HCT116 (cell line): ENCODE results near the gene MUSK. TPM values are rescaled to one million over a fixed set of nuclear protein-coding genes. Genes with fewer than 3 reads are reported as not detected.

ENCODE experiments used
- ATAC-seq: fragments of 200-7000 bp; cut with Tn5 transposase; 2 replicates; pipeline ENCODE4 v1.9.1; 2020; ENCODE audit warnings: mild to moderate bottlenecking, moderate library complexity
- BruUV-seq: library from RNA; stranded (reverse); fragments of 400-500 nt; replicated peaks from 2 replicates; lab custom pipeline; 2021; lab: Mats Ljungman, UMichigan
- CTCF ChIA-PET: fragments of 300-600 bp; sonication (Branson Sonifier 250); formaldehyde crosslinking; loops from one replicate; lab custom pipeline; 2021; ENCODE audit warnings: antibody characterized with exemption; lab: Charles Lee
- POLR2A ChIA-PET: fragments of 300-600, 350-600 bp; sonication (Branson Sonifier 250); formaldehyde crosslinking; loops from one replicate; lab custom pipeline; 2021; ENCODE audit warnings: antibody characterized with exemption; lab: Charles Lee
- RAD21 ChIA-PET, 2 experiments: fragments of 300-600 bp; sonication (Branson Sonifier 250); formaldehyde crosslinking; loops; one replicate each; lab custom pipeline; 2023; ENCODE audit warnings: low total read pairs in 2 of 2; ENCODE audit not compliant: uncharacterized antibody in 2 of 2, unreplicated experiment in 2 of 2, low non-redundant PET in 1 of 2; lab: Charles Lee
- DNase-seq: peaks from one replicate; pipeline ENCODE4 v3.0.0-alpha.2; 2010; ENCODE audit warnings: low read depth, low spot score
- H2AFZ ChIP-seq: fragments of 200-600 bp; shearing (Covaris generic), sonication (generic); 2 replicates; pipeline ENCODE4 v1.6.1; 2017; ENCODE audit warnings: low read depth, mixed run types, mixed read lengths, antibody characterized with exemption, low read length; ENCODE audit not compliant: poor library complexity, severe bottlenecking
- H3K27ac ChIP-seq: 2 replicates; pipeline ENCODE4 v1.5.1; 2012; ENCODE audit warnings: low read depth, low read length
- H3K27me3 ChIP-seq: fragments of 200-600 bp; sonication (generic); 2 replicates; pipeline ENCODE4 v1.6.1; 2016; ENCODE audit warnings: mixed run types, low read length, mixed read lengths; ENCODE audit not compliant: insufficient read depth
- H3K36me3 ChIP-seq, 2 experiments: fragments of 200-500 bp in 1 of 2; fragments of 200-600 bp in 1 of 2; sonication (Bioruptor generic) in 1 of 2; sonication (generic) in 1 of 2; 2 replicates each; pipeline versions ENCODE4 v1.5.1 to v1.6.1; 2014 to 2016; ENCODE audit warnings: low read length in 2 of 2, inconsistent platforms in 1 of 2, mixed read lengths in 1 of 2, mixed run types in 1 of 2; ENCODE audit not compliant: insufficient read depth in 2 of 2, control insufficient read depth in 1 of 2
- H3K4me1 ChIP-seq, 2 experiments: fragments of 200-600 bp in 1 of 2; sonication (generic) in 1 of 2; 2 replicates each; pipeline versions ENCODE4 v1.5.1 to v1.6.1; 2012 to 2017; ENCODE audit warnings: low read length in 2 of 2, inconsistent platforms in 1 of 2, mild to moderate bottlenecking in 1 of 2, mixed read lengths in 1 of 2, mixed run types in 1 of 2, moderate library complexity in 1 of 2; ENCODE audit not compliant: insufficient read depth in 2 of 2, control insufficient read depth in 1 of 2
- H3K4me2 ChIP-seq: fragments of 200-600 bp; sonication (generic); 2 replicates; pipeline ENCODE4 v1.6.1; 2017; ENCODE audit warnings: mixed run types, low read length, mixed read lengths
- H3K4me3 ChIP-seq, 2 experiments: fragments of 200-600 bp in 1 of 2; sonication (generic) in 1 of 2; replicated peaks in 1 of 2; 2 replicates each; pipeline ENCODE4 v1.5.1; 2011 to 2016; ENCODE audit warnings: low read length in 2 of 2, control low read depth in 1 of 2, low read depth in 1 of 2, mild to moderate bottlenecking in 1 of 2, mixed read lengths in 1 of 2, mixed run types in 1 of 2
- H3K79me2 ChIP-seq: fragments of 200-600 bp; sonication (generic); 2 replicates; pipeline ENCODE4 v1.6.1; 2017; ENCODE audit warnings: mild to moderate bottlenecking, mixed run types, low read length, moderate library complexity, mixed read lengths; ENCODE audit not compliant: insufficient read depth
- H3K9ac ChIP-seq: fragments of 200-600 bp; sonication (generic); 2 replicates; pipeline ENCODE4 v1.6.1; 2016; ENCODE audit warnings: low read length, mixed read lengths
- H3K9me2 ChIP-seq: fragments of 200-600 bp; sonication (generic), shearing (Covaris generic); 2 replicates; pipeline ENCODE4 v1.6.1; 2017; ENCODE audit warnings: mixed run types, mild to moderate bottlenecking, moderate library complexity; ENCODE audit not compliant: insufficient read depth
- H3K9me3 ChIP-seq, 2 experiments: fragments of 200-500 bp in 1 of 2; fragments of 200-600 bp in 1 of 2; sonication (Bioruptor generic) in 1 of 2; sonication (generic) in 1 of 2; 2 replicates each; pipeline ENCODE4 v1.6.1; 2014 to 2017; ENCODE audit warnings: low read length in 2 of 2, mixed read lengths in 2 of 2, inconsistent platforms in 1 of 2, low read depth in 1 of 2, mild to moderate bottlenecking in 1 of 2, mixed run types in 1 of 2, moderate library complexity in 1 of 2; ENCODE audit not compliant: control insufficient read depth in 1 of 2, insufficient read depth in 1 of 2
- H4K20me1 ChIP-seq: fragments of 200-600 bp; sonication (generic), shearing (Covaris generic); 2 replicates; pipeline ENCODE4 v1.6.1; 2017; ENCODE audit warnings: mixed run types, mild to moderate bottlenecking, moderate library complexity; ENCODE audit not compliant: insufficient read depth
- CBX3 ChIP-seq: IDR thresholded peaks from 2 replicates; pipeline ENCODE4 v1.6.1; 2012; ENCODE audit warnings: low read depth
- CEBPB ChIP-seq: IDR thresholded peaks from 2 replicates; pipeline ENCODE4 v1.6.1; 2012; ENCODE audit warnings: low read depth
- EZH2phosphoT487 ChIP-seq: fragments of 200-600 bp; IDR thresholded peaks from 2 replicates; pipeline ENCODE4 v1.6.1; 2018; ENCODE audit warnings: antibody characterized with exemption, borderline replicate concordance
- FOSL1 ChIP-seq: IDR thresholded peaks from 2 replicates; pipeline ENCODE4 v1.6.1; 2012; ENCODE audit warnings: low read depth
- JUND ChIP-seq: IDR thresholded peaks from 2 replicates; pipeline ENCODE4 v1.6.1; 2012
- MAX ChIP-seq: IDR thresholded peaks from 2 replicates; pipeline ENCODE4 v1.6.1; 2012
- POLR2AphosphoS5 ChIP-seq: IDR thresholded peaks from 2 replicates; pipeline ENCODE4 v1.6.1; 2011; ENCODE audit warnings: mild to moderate bottlenecking, low read depth, low read length, moderate library complexity
- REST ChIP-seq: IDR thresholded peaks from 2 replicates; pipeline ENCODE4 v1.6.1; 2012; ENCODE audit warnings: low read depth
- SRF ChIP-seq: IDR thresholded peaks from 2 replicates; pipeline ENCODE4 v1.6.1; 2012; ENCODE audit warnings: low read depth
- TCF7L2 ChIP-seq: IDR thresholded peaks from 2 replicates; pipeline ENCODE4 v1.7.0; 2011; ENCODE audit warnings: borderline replicate concordance, inconsistent platforms; ENCODE audit not compliant: insufficient read depth, insufficient read length; ENCODE audit errors: extremely low read depth
- YY1 ChIP-seq: IDR thresholded peaks from 2 replicates; pipeline ENCODE4 v1.6.1; 2011; ENCODE audit warnings: low read length, low read depth, moderate library complexity, mild to moderate bottlenecking; ENCODE audit not compliant: insufficient replicate concordance; ENCODE audit errors: extremely low read depth
- ZNF274 ChIP-seq: fragments of 200-500 bp; sonication (Bioruptor generic); IDR thresholded peaks from 2 replicates; pipeline ENCODE4 v1.6.1; 2014; ENCODE audit warnings: mild to moderate bottlenecking, low read depth, low read length, inconsistent platforms
- intact Hi-C: fragments of 100-400 bp; cut with micrococcal nuclease; formaldehyde crosslinking; loops from 2 replicates; pipeline ENCODE4 v1.10.0; 2022
- total RNA-seq: library from RNA; stranded (reverse); gene quantifications from one replicate; pipeline ENCODE4 v1.2.1, GENCODE V29; 2021; ENCODE audit not compliant: unreplicated experiment

The MUSK gene
- total RNA-seq, 1 experiment from 2014 or later, result not detected

DNA sequence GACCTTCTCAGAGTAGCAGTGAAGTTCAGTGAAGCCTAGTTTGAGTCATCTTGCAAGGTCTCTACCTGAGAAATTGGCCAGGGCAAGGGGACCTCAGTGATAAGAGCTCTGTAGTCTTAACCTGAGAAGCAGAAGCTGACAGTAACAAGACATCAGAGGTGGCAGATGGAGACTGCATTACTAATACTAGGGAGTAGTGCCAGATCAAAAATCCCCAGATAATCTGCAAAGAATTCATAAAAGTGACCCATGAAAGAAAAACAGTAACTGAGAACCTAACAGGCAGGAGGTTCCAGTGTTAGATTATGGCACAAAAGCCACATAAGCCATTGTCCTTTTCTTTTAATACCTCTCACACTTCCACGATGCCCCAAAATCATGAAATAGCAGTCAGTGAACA is 175.5 kb downstream of the MUSK start:
- no peak overlapping the region for H3K4me2 ChIP-seq
- H3K4me1 ChIP-seq, result peaks cover 0 to 6% of the 10 kb centered on the region in 2 experiments; a peak in 1 of 4 replicates
- RAD21 ChIA-PET, result no interaction called here
- no peak overlapping the region for H3K9ac ChIP-seq
- CTCF ChIA-PET, result no interaction called here
- H2AFZ ChIP-seq, result no peak overlapping the region
- no peaks in the 10 kb centered on the region for H3K9me3 ChIP-seq
- no peaks in the 10 kb centered on the region for H3K27me3 ChIP-seq
- no peaks in the 10 kb centered on the region for H3K79me2 ChIP-seq
- H3K4me3 ChIP-seq, result no peak overlapping the region
- DNase-seq (no peak), ATAC-seq (no peak)
- intact Hi-C loops, result no loop called here
- POLR2A ChIA-PET, result no interaction called here
- 0 out of 2 replicates have a peak, but pooled peaks cover 3% of the 10 kb centered on the region for H3K9me2 ChIP-seq
- BruUV-seq, result no TSS peak
- H3K27ac ChIP-seq, result no peak overlapping the region
- no peaks in the 10 kb centered on the region for H4K20me1 ChIP-seq
- TF ChIP-seq TCF7L2 (no peak), FOSL1 (no peak), CBX3 (no peak), EZH2phosphoT487 (no peak), YY1 (no peak), ZNF274 (no peak), REST (no peak), JUND (no peak), POLR2AphosphoS5 (no peak), CEBPB (no peak), MAX (no peak), SRF (no peak)
- H3K36me3 ChIP-seq, result no peaks in the 10 kb centered on the region
